ENCODE results near the gene PCDH11Y.
"Not testable (repeated sequence)": the region's sequence is repeated elsewhere in the genome, so short reads cannot be mapped to it uniquely, and the experiment has no call there.

- not testable (repeated sequence) for TF ChIP-seq CTCF, POLR2A (IDR thresholded peaks at IDR 0.05)
Observed at GRCh38 chrY:5215116-5215515, 215.0 kb downstream of the PCDH11Y start.

Measured in heart left ventricle (tissue), 13 donors.